Nephron progenitor cell (in vitro differentiated cells): Measurements from ENCODE around the gene RENBP.

Experiments used
- DNase-seq: peaks from one replicate; pipeline ENCODE4 v3.0.0; 2021
- H3K27ac Mint-ChIP-seq: 2 replicates; pipeline ENCODE4 v1.8.0; 2021; ENCODE audit warnings: mild to moderate bottlenecking, moderate library complexity, mixed read lengths
- H3K27me3 Mint-ChIP-seq: 2 replicates; pipeline ENCODE4 v1.8.0; 2021; ENCODE audit warnings: mild to moderate bottlenecking, low read depth, mixed read lengths; ENCODE audit not compliant: poor library complexity
- H3K36me3 Mint-ChIP-seq: 2 replicates; pipeline ENCODE4 v1.8.0; 2021; ENCODE audit warnings: low read depth, mixed read lengths
- H3K4me1 Mint-ChIP-seq: 2 replicates; pipeline ENCODE4 v1.8.0; 2021; ENCODE audit warnings: mixed read lengths
- H3K4me3 Mint-ChIP-seq: 2 replicates; pipeline ENCODE4 v1.8.0; 2021; ENCODE audit warnings: mild to moderate bottlenecking, moderate library complexity, mixed read lengths
- H3K9me3 Mint-ChIP-seq: 2 replicates; pipeline ENCODE4 v1.8.0; 2021; ENCODE audit warnings: mild to moderate bottlenecking, moderate library complexity, mixed read lengths
- TF ChIP-seq, protein P1 (sequence below): fragments of 200-600 bp; sonication (generic); IDR thresholded peaks from 2 replicates; pipeline ENCODE4 v1.5.0; 2021; ENCODE audit warnings: antibody characterized with exemption

RENBP gene

GRCh38 chrX:153928846-153929245 is 15.6 kb downstream of the RENBP start:
- Mint-ChIP-seq H3K27ac (no peak overlapping the region), H3K36me3 (peaks cover 18% of the 10 kb centered on the region)
- DNase-seq = no peak

DNA sequence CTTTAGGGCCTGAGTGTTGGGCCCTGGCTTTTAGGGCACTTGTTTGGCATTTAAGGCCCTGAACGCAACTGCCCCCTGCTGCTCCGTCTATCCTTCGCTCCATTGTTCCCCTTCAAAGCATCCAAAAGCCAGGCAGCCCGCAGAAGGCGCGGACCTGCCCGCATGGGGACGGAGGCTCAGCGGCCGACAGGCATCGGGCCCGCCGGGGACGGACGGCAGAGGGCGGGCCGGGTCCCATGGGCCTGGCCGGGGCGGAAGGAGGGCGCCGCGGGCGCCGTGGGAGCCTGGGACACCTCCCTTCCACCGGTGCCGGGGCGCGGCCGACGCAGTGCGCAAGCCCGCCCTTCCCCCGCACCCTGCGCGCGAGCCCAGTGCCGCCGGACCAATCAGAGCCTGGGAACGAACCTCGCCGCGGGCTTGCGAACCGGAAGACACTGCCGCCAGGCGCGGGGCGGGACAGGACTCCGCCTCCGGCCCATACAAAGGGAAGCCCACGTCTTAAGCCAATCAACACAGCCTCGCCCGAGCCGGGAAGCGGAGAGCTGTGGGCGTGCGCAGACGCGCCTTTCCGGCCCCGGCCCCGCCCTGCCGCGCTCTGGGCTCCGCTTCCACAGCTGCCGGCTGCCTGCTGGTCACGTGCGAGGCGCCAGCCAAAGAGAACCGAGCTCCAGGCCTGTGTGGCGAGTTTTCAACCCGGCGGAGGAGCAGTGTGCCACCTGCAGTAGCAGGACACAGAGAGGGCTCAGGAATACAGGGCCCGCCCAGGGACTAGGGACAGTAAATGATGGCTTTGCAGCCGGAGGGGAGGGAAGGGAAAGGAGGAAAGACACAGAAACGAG is 16.3 kb downstream of the RENBP start:
- H3K27me3 Mint-ChIP-seq = peaks cover 3% of the 10 kb centered on the region
- peaks cover 18% of the 10 kb centered on the region for H3K36me3 Mint-ChIP-seq
- H3K27ac Mint-ChIP-seq = peak overlapping the region; percentile 98
- peak overlapping the region; percentile 82 for H3K4me3 Mint-ChIP-seq
- TF ChIP-seq, protein P1, sequence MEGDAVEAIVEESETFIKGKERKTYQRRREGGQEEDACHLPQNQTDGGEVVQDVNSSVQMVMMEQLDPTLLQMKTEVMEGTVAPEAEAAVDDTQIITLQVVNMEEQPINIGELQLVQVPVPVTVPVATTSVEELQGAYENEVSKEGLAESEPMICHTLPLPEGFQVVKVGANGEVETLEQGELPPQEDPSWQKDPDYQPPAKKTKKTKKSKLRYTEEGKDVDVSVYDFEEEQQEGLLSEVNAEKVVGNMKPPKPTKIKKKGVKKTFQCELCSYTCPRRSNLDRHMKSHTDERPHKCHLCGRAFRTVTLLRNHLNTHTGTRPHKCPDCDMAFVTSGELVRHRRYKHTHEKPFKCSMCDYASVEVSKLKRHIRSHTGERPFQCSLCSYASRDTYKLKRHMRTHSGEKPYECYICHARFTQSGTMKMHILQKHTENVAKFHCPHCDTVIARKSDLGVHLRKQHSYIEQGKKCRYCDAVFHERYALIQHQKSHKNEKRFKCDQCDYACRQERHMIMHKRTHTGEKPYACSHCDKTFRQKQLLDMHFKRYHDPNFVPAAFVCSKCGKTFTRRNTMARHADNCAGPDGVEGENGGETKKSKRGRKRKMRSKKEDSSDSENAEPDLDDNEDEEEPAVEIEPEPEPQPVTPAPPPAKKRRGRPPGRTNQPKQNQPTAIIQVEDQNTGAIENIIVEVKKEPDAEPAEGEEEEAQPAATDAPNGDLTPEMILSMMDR = no peak
- peaks cover 28% of the 10 kb centered on the region for H3K4me1 Mint-ChIP-seq
- peak; percentile 90 for DNase-seq
- H3K9me3 Mint-ChIP-seq = peaks cover 58% of the 10 kb centered on the region

More at GRCh38 chrX:153928846-153929245, 15.6 kb downstream of the RENBP start:
- TF ChIP-seq, protein P1 = no peak
- peaks cover 3% of the 10 kb centered on the region for H3K27me3 Mint-ChIP-seq
- H3K4me1 Mint-ChIP-seq = peaks cover 32% of the 10 kb centered on the region
- H3K9me3 Mint-ChIP-seq = peaks cover 58% of the 10 kb centered on the region
- H3K4me3 Mint-ChIP-seq = no peak overlapping the region

DNA sequence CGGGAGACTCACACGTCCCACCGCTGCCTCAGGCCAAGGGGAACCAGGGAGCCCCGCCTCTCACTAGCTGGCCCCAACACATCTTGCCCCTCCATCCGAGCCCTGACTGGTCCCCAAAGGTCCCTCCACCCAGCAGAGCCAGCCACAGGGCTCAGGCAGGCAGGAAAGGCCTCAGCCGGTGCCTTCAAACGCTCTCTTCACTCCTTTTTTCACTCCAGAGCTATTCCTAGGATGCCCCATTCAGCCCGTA is 16.8 kb downstream of the RENBP start:
- DNase-seq = no peak
- Mint-ChIP-seq H3K27ac (peak overlapping the region; percentile 74), H3K4me3 (peak overlapping the region; percentile 82), H3K36me3 (peaks cover 18% of the 10 kb centered on the region), H3K27me3 (peaks cover 3% of the 10 kb centered on the region), H3K9me3 (peaks cover 58% of the 10 kb centered on the region), H3K4me1 (peaks cover 31% of the 10 kb centered on the region)
- TF ChIP-seq, protein P1 = no peak

- Mint-ChIP-seq H3K9me3 (peaks cover 58% of the 10 kb centered on the region), H3K4me3 (peak overlapping the region; percentile 82), H3K4me1 (peaks cover 37% of the 10 kb centered on the region), H3K27me3 (peaks cover 3% of the 10 kb centered on the region), H3K36me3 (peaks cover 18% of the 10 kb centered on the region), H3K27ac (peak overlapping the region; percentile 74)
- TF ChIP-seq, protein P1 = no peak
- DNase-seq = no peak
These were observed 17.4 kb downstream of the RENBP start for GRCh38 chrX:153926858-153927671.

- Mint-ChIP-seq H3K9me3 (peaks cover 53% of the 10 kb centered on the region), H3K27me3 (peaks cover 3% of the 10 kb centered on the region), H3K4me3 (peak overlapping the region; percentile 82), H3K4me1 (peaks cover 41% of the 10 kb centered on the region), H3K36me3 (peaks cover 15% of the 10 kb centered on the region), H3K27ac (no peak overlapping the region)
- TF ChIP-seq, protein P1 = no peak
- no peak for DNase-seq
These were observed 17.9 kb downstream of the RENBP start for GRCh38 chrX:153926552-153926857.
